GM20000 (cell line): ENCODE results near the gene PLPPR4.

ENCODE experiments used
- DNase-seq: peaks from one replicate; pipeline ENCODE4 v3.0.0; 2012; ENCODE audit warnings: low spot score
- CTCF ChIP-seq: IDR thresholded peaks from 2 replicates; pipeline ENCODE4 v1.5.1; 2012; ENCODE audit warnings: mild to moderate bottlenecking, control low read depth; ENCODE audit errors: extremely low read depth, missing control alignments

PLPPR4 gene, protein sequence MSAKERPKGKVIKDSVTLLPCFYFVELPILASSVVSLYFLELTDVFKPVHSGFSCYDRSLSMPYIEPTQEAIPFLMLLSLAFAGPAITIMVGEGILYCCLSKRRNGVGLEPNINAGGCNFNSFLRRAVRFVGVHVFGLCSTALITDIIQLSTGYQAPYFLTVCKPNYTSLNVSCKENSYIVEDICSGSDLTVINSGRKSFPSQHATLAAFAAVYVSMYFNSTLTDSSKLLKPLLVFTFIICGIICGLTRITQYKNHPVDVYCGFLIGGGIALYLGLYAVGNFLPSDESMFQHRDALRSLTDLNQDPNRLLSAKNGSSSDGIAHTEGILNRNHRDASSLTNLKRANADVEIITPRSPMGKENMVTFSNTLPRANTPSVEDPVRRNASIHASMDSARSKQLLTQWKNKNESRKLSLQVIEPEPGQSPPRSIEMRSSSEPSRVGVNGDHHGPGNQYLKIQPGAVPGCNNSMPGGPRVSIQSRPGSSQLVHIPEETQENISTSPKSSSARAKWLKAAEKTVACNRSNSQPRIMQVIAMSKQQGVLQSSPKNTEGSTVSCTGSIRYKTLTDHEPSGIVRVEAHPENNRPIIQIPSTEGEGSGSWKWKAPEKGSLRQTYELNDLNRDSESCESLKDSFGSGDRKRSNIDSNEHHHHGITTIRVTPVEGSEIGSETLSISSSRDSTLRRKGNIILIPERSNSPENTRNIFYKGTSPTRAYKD

DNA sequence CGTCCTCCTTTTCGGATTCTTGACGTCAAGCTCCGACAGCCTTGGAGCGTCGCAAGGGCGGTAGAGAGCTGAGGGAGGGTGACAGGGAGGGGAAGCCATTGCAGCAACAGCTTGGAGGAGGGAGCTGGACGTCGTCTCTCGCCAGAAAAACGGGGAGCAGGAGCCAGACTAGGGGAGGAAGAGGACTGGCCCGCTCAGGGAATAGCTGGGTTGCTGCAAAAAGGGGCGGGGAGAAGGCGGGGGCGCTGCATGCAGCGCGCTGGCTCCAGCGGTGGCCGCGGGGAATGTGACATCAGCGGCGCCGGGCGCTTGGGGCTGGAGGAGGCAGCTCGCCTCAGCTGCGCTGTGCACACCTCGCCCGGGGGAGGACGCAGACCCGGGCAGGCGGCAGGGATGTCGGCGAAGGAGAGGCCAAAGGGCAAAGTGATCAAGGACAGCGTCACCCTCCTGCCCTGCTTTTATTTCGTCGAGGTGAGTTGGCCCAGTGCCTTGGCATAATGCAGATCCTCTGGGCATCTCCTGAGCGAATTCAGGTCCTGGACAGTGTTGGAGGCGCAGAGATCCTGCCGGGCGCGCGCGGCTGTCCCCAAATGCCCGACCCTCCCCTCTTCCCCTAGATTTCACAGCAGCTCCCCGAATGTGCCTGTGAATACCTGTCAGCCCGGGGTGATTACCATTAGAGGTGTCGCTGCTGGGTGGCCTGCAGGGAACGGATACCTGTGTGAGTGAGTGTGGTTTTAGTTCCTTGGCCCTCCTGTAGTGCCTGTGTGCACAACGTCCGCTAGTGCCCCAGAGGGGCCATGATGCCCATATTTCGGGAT is at the start of gene PLPPR4:
Gene PLPPR4, plus strand, starts transcription at position 292 of the 821 bp plus-strand sequence. Its CDS starts 102 bp downstream, at position 394.
- DNase-seq: no peak

GRCh38 chr1:99216956-99217355 is 47.3 kb upstream of the PLPPR4 start:
- no peak for TF ChIP-seq CTCF
- no peak for DNase-seq

More for the DNA sequence above, at the start of gene PLPPR4:
- TF ChIP-seq CTCF: no peak

DNA sequence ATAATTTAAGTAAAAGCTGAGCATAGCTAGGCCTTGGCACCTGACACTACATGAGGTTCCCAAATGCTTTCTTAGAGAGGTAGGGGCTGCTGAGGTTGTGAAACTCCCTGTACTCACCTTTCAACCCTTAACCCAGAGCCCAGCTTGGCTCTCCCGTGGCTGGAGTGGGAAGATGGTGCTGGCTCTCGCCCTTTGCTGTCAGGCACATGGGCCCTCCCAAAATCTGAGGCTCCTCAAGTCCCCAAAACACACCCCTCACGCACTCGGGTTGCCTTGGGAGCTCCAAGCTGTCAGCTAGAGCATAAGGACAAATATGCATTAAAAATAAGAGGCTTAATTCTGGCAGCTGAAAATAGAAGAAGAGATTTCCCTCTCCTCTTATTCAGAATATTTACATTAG is 46.7 kb upstream of the PLPPR4 start:
- TF ChIP-seq CTCF: no peak
- no peak for DNase-seq

DNA sequence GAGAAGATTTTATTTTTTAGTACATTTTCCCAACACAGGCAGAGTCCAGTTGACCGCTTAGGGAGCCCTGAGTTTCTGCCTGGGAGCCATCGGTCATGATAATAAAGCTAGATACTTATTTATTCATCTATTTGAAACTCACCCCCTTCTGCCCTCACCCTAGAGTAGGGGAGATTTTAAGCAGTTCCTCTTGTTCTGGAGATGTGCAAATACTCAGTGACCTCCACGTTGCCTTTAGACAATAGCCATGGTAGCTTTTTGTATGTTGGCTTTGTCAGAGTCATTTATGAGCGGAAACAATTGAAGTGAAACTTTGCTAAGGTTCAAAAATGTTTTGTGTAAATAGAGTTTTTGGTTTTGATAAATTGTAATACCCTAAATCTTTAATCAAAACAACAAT is 45.7 kb upstream of the PLPPR4 start:
- DNase-seq: no peak
- no peak for TF ChIP-seq CTCF

- no peak for DNase-seq
- no peak for TF ChIP-seq CTCF
Measured at GRCh38 chr1:99218999-99219398, 45.3 kb upstream of the PLPPR4 start.

- DNase-seq: no peak
- no peak for TF ChIP-seq CTCF
Measured at GRCh38 chr1:99227056-99227897, 37.0 kb upstream of the PLPPR4 start.
